ENCODE results near the gene TRPV2.

DNA sequence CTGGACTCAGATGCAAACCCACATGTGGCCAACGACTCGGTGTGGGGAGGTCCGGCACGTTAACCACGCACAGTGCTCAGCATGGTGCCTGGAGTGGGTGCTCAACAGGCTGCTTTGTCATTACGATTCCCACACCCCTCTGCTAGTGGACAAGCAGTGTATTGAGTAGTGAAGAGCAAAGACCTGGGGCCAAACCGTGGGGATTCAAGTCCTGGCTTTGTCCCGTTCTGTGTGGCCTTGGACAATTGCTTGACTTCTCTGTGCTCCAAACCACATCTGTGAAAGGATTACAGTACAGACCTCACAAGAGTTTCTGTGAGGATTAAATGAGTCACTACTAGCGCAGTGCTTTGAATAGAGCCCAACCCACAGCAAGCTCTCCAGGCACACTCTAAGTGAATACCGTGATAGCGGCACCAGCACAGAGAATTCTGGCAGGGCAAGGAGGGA, 33.8 kb downstream of the TRPV2 start:
- TF ChIP-seq CTCF (IDR thresholded peaks at IDR 0.05; ENCODE audit: borderline replicate concordance, extremely low read depth, low read length, poor library complexity, severe bottlenecking) (no peak), EZH2 (IDR thresholded peaks at IDR 0.05; ENCODE audit: borderline replicate concordance, low read depth, low read length, severe bottlenecking) (no peak)
